CD4-positive, alpha-beta T cell treated with Interleukin-17A for 1 hour (primary cell): ENCODE measurements around the gene ATP8A1.
A peak's percentile ranks its signal among the peaks of the same experiment; 100 is the strongest.

Source experiments
- DNase-seq: peaks from one replicate; pipeline ENCODE4 v3.0.0-alpha.2; 2020

Gene ATP8A1

GRCh38 chr4:42562016-42562415, 94.9 kb downstream of the ATP8A1 start:
- no peak for DNase-seq

- DNase-seq = no peak
Observed at GRCh38 chr4:42561031-42561430, 95.9 kb downstream of the ATP8A1 start.

GRCh38 chr4:42560467-42560861, 96.4 kb downstream of the ATP8A1 start:
- DNase-seq = no peak

- no peak for DNase-seq
Observed at GRCh38 chr4:42558156-42558555, 98.7 kb downstream of the ATP8A1 start.

GRCh38 chr4:42555828-42556227, 101.1 kb downstream of the ATP8A1 start:
- no peak for DNase-seq

- DNase-seq = no peak
Observed at GRCh38 chr4:42554072-42554471, 102.8 kb downstream of the ATP8A1 start.

- no peak for DNase-seq
Observed at GRCh38 chr4:42549896-42550295, 107.0 kb downstream of the ATP8A1 start.

- no peak for DNase-seq
Observed at GRCh38 chr4:42547805-42548204, 109.1 kb downstream of the ATP8A1 start.

- no peak for DNase-seq
Observed at GRCh38 chr4:42543762-42544161, 113.1 kb downstream of the ATP8A1 start.

- DNase-seq = no peak
Observed at GRCh38 chr4:42543126-42543525, 113.8 kb downstream of the ATP8A1 start.

GRCh38 chr4:42541647-42542046, 115.3 kb downstream of the ATP8A1 start:
- no peak for DNase-seq

GRCh38 chr4:42533042-42533441, 123.9 kb downstream of the ATP8A1 start:
- no peak for DNase-seq

GRCh38 chr4:42531341-42532030, 125.4 kb downstream of the ATP8A1 start:
- no peak for DNase-seq

- no peak for DNase-seq
Observed at GRCh38 chr4:42523066-42523718, 133.7 kb downstream of the ATP8A1 start.

GRCh38 chr4:42519803-42520417, 137.0 kb downstream of the ATP8A1 start:
- peak; percentile 60 for DNase-seq

- DNase-seq = no peak
Observed at GRCh38 chr4:42515156-42515884, 141.6 kb downstream of the ATP8A1 start.

GRCh38 chr4:42513748-42514492, 143.0 kb downstream of the ATP8A1 start:
- no peak for DNase-seq

- DNase-seq = no peak
Observed at GRCh38 chr4:42512226-42512625, 144.7 kb downstream of the ATP8A1 start.

GRCh38 chr4:42510225-42510624, 146.7 kb downstream of the ATP8A1 start:
- no peak for DNase-seq

- DNase-seq = no peak
Observed at GRCh38 chr4:42501624-42502401, 155.1 kb downstream of the ATP8A1 start.

- DNase-seq = no peak
Observed at GRCh38 chr4:42498040-42498439, 158.9 kb downstream of the ATP8A1 start.
